ENCODE results near the gene GLI3. TPM values are rescaled to one million over a fixed set of nuclear protein-coding genes. Genes with fewer than 3 reads are reported as not detected.

Gene GLI3
- total and polyA plus RNA-seq, 2 of the 8 experiments (the other 6 are each of a cell fraction or from before 2014, with no cell fraction given): 8.0 to 31.1 TPM

GRCh38 chr7:41970941-41971340 lies 266.1 kb downstream of the GLI3 start:
- WGBS, 2 experiments (ENCODE audit: extremely low coverage in 1 of 2, insufficient coverage in 1 of 2, insufficient read length in 1 of 2, insufficient replicate concordance in 2 of 2, low coverage in 1 of 2, low lambda C conversion rate in 2 of 2, missing lambda C conversion rate in 1 of 2): 92% methylated on average over 5 of the region's 5 CpGs; no CpG with 5 or more reads in 1 of the 2 experiments
- H3K23me2 ChIP-seq (ENCODE audit: low read depth, low read length): no peaks in the 10 kb centered on the region
- no peak overlapping the region for H3K14ac ChIP-seq (ENCODE audit: insufficient read length)
- H2BK15ac ChIP-seq (ENCODE audit: low read length): no peak overlapping the region
- FAIRE-seq (no peak), DNase-seq (ENCODE audit: low read depth in 1 of 2, low spot score in 2 of 2) (no peak)
- no peaks in the 10 kb centered on the region for H3K9me3 ChIP-seq (ENCODE audit: insufficient read depth in 2 of 2, low read depth in 1 of 2, low read length in 1 of 2)
- H2AK5ac ChIP-seq (ENCODE audit: low read depth, low read length): no peak overlapping the region
- no peak overlapping the region for H2AFZ ChIP-seq (ENCODE audit: low read length)
- peaks cover 0 to 2% of the 10 kb centered on the region in 2 experiments for H4K20me1 ChIP-seq (replicated peaks in 1 of 2; ENCODE audit: control insufficient read depth in 1 of 2, insufficient read depth in 2 of 2, low read length in 2 of 2)
- no peaks in the 10 kb centered on the region for H3K27me3 ChIP-seq (replicated peaks in 1 of 4; ENCODE audit: control insufficient read depth in 3 of 4, extremely low read depth in 1 of 4, insufficient read depth in 3 of 4, low read length in 3 of 4)
- H3K18ac ChIP-seq (ENCODE audit: extremely low read depth, low read length): no peak overlapping the region
- H2BK20ac ChIP-seq (ENCODE audit: low read length): no peak overlapping the region
- H4K5ac ChIP-seq (ENCODE audit: insufficient read length, low read depth, low read length): no peak overlapping the region
- peaks cover 2 to 18% (median 5%) of the 10 kb centered on the region in 4 experiments; a peak in 5 of 8 replicates for H3K36me3 ChIP-seq (ENCODE audit: control insufficient read depth in 2 of 4, insufficient read depth in 4 of 4, low read length in 3 of 4)
- H3K4me1 ChIP-seq (replicated peaks in 1 of 4; ENCODE audit: control insufficient read depth in 3 of 4, insufficient read depth in 4 of 4, low read length in 3 of 4): no peaks in the 10 kb centered on the region
- ChIA-PET POLR2A (ENCODE audit: partially characterized antibody) (no interaction called here), CTCF (ENCODE audit: partially characterized antibody) (interaction anchor here (0.9 to 2.2 kb wide), 5 partner anchors 9 to 30 kb away, joined by 3 to 10 read pairs (median 4); no protein-coding TSS in a partner anchor)
- no peak overlapping the region for H4K8ac ChIP-seq (ENCODE audit: extremely low read depth, insufficient read depth, low read length)
- H4K91ac ChIP-seq (replicated peaks; ENCODE audit: insufficient read length, low read length): no peak overlapping the region
- no peaks in the 10 kb centered on the region for H3K79me2 ChIP-seq (ENCODE audit: control insufficient read depth in 1 of 2, insufficient read depth in 2 of 2, low read length in 2 of 2)
- no peak for TF ChIP-seq RAD21 (IDR thresholded peaks at IDR 0.05 in 1 of 2, conservative IDR thresholded peaks at IDR 0.05 in 1 of 2; ENCODE audit: low read depth in 2 of 2, low read length in 2 of 2)
- TF ChIP-seq KDM1A (IDR thresholded peaks at IDR 0.05; ENCODE audit: borderline replicate concordance, low read length): no peak
- no peak for TF ChIP-seq EGR1 (IDR thresholded peaks at IDR 0.05; ENCODE audit: borderline replicate concordance, low read depth, low read length)
- H3K4ac ChIP-seq (replicated peaks; ENCODE audit: insufficient read length, low read depth, low read length): no peak overlapping the region
- no peak overlapping the region for H3K27ac ChIP-seq (ENCODE audit: low read depth, low read length)
- H3K4me2 ChIP-seq (ENCODE audit: insufficient read depth in 1 of 2, low read depth in 2 of 2, low read length in 2 of 2): no peak overlapping the region
- no peaks in the 10 kb centered on the region for H3K79me1 ChIP-seq (ENCODE audit: low read depth, low read length)
- H3K56ac ChIP-seq (replicated peaks; ENCODE audit: insufficient read length, low read depth, low read length): no peak overlapping the region
- H3K9ac ChIP-seq (replicated peaks in 1 of 4; ENCODE audit: extremely low read depth in 1 of 4, low read depth in 3 of 4, low read length in 3 of 4): no peak overlapping the region
- no peak overlapping the region for H2BK12ac ChIP-seq (ENCODE audit: low read depth, low read length)
- no peak overlapping the region for H2BK5ac ChIP-seq (ENCODE audit: low read depth, low read length)
- no peak overlapping the region for H3K4me3 ChIP-seq (ENCODE audit: extremely low read depth in 1 of 4, insufficient read depth in 2 of 4, low read depth in 3 of 4, low read length in 4 of 4)
- H2BK120ac ChIP-seq (replicated peaks; ENCODE audit: low read depth, low read length): no peak overlapping the region
- no peak overlapping the region for H3K23ac ChIP-seq (ENCODE audit: insufficient read length)
